BLaER1 (cell line): Measurements from ENCODE around the gene MORN1.

Experiments used
- H3K27ac ChIP-seq: shearing (Covaris generic); formaldehyde crosslinking; 2 replicates; pipeline ENCODE4 v1.8.1; 2022
- H3K27me3 ChIP-seq: shearing (Covaris generic); formaldehyde crosslinking; 2 replicates; pipeline ENCODE4 v1.8.1; 2022
- H3K36me3 ChIP-seq: shearing (Covaris generic); formaldehyde crosslinking; 2 replicates; pipeline ENCODE4 v1.8.1; 2022
- H3K4me1 ChIP-seq: shearing (Covaris generic); formaldehyde crosslinking; 2 replicates; pipeline ENCODE4 v1.8.1; 2022
- H3K4me2 ChIP-seq: shearing (Covaris generic); formaldehyde crosslinking; 2 replicates; pipeline ENCODE4 v1.8.1; 2022
- H3K4me3 ChIP-seq: shearing (Covaris generic); formaldehyde crosslinking; 2 replicates; pipeline ENCODE4 v1.8.1; 2022
- H3K9ac ChIP-seq: shearing (Covaris generic); formaldehyde crosslinking; 2 replicates; pipeline ENCODE4 v1.8.1; 2022
- H3K9me3 ChIP-seq: shearing (Covaris generic); formaldehyde crosslinking; 2 replicates; pipeline ENCODE4 v1.8.1; 2022
- H4K20me1 ChIP-seq: shearing (Covaris generic); formaldehyde crosslinking; 2 replicates; pipeline ENCODE4 v1.8.1; 2022
- Cebpa-rat ChIP-seq: shearing (Covaris generic); IDR thresholded peaks from 2 replicates; pipeline ENCODE4 v1.8.1; 2022

The MORN1 gene

GRCh38 chr1:2382621-2383361 is 8.6 kb downstream of the MORN1 start:
- peaks cover 43% of the 10 kb centered on the region for H3K27me3 ChIP-seq
- H3K4me1 ChIP-seq, result peaks cover 63% of the 10 kb centered on the region
- H3K9me3 ChIP-seq, result no peaks in the 10 kb centered on the region
- no peaks in the 10 kb centered on the region for H3K36me3 ChIP-seq
- no peak for TF ChIP-seq Cebpa-rat
- no peak overlapping the region for H3K4me2 ChIP-seq
- peaks cover 57% of the 10 kb centered on the region for H4K20me1 ChIP-seq
- no peak overlapping the region for H3K4me3 ChIP-seq
- no peak overlapping the region for H3K27ac ChIP-seq
- H3K9ac ChIP-seq, result no peak overlapping the region

- no peaks in the 10 kb centered on the region for H3K36me3 ChIP-seq
- H4K20me1 ChIP-seq, result peaks cover 57% of the 10 kb centered on the region
- H3K27me3 ChIP-seq, result peaks cover 51% of the 10 kb centered on the region
- TF ChIP-seq Cebpa-rat, result no peak
- no peak overlapping the region for H3K9ac ChIP-seq
- H3K9me3 ChIP-seq, result no peaks in the 10 kb centered on the region
- H3K4me1 ChIP-seq, result peaks cover 55% of the 10 kb centered on the region
- no peak overlapping the region for H3K4me3 ChIP-seq
- H3K4me2 ChIP-seq, result peak overlapping the region; percentile 50
- H3K27ac ChIP-seq, result no peak overlapping the region
Observed at GRCh38 chr1:2381741-2382620, 9.4 kb downstream of the MORN1 start.

- no peak overlapping the region for H3K27ac ChIP-seq
- no peak for TF ChIP-seq Cebpa-rat
- H3K27me3 ChIP-seq, result peaks cover 60% of the 10 kb centered on the region
- no peak overlapping the region for H3K4me3 ChIP-seq
- H3K36me3 ChIP-seq, result no peaks in the 10 kb centered on the region
- H3K9me3 ChIP-seq, result no peaks in the 10 kb centered on the region
- peaks cover 47% of the 10 kb centered on the region for H3K4me1 ChIP-seq
- peaks cover 60% of the 10 kb centered on the region for H4K20me1 ChIP-seq
- H3K4me2 ChIP-seq, result peak overlapping the region; percentile 50
- H3K9ac ChIP-seq, result no peak overlapping the region
Observed at GRCh38 chr1:2380816-2381591, 10.3 kb downstream of the MORN1 start.

GRCh38 chr1:2379733-2380404 is 11.5 kb downstream of the MORN1 start:
- no peak overlapping the region for H3K9ac ChIP-seq

GRCh38 chr1:2378956-2379732 is 12.2 kb downstream of the MORN1 start:
- Histone ChIP-seq H3K4me2 (peak overlapping the region; percentile 71), H3K9me3 (no peaks in the 10 kb centered on the region), H3K4me1 (peaks cover 52% of the 10 kb centered on the region), H3K27me3 (peaks cover 75% of the 10 kb centered on the region), H3K9ac (no peak overlapping the region), H3K27ac (no peak overlapping the region), H3K36me3 (no peaks in the 10 kb centered on the region), H4K20me1 (peaks cover 79% of the 10 kb centered on the region), H3K4me3 (no peak overlapping the region)
- TF ChIP-seq Cebpa-rat, result no peak

More at GRCh38 chr1:2379733-2380404, 11.5 kb downstream of the MORN1 start:
- H3K4me3 ChIP-seq, result no peak overlapping the region
- no peaks in the 10 kb centered on the region for H3K36me3 ChIP-seq
- H3K4me2 ChIP-seq, result peak overlapping the region; percentile 71
- H3K9me3 ChIP-seq, result no peaks in the 10 kb centered on the region
- peaks cover 72% of the 10 kb centered on the region for H3K27me3 ChIP-seq
- H3K4me1 ChIP-seq, result peaks cover 47% of the 10 kb centered on the region
- H4K20me1 ChIP-seq, result peaks cover 72% of the 10 kb centered on the region
- H3K27ac ChIP-seq, result no peak overlapping the region
- no peak for TF ChIP-seq Cebpa-rat

GRCh38 chr1:2378441-2378851 is 12.9 kb downstream of the MORN1 start:
- peaks cover 82% of the 10 kb centered on the region for H4K20me1 ChIP-seq
- H3K4me2 ChIP-seq, result no peak overlapping the region
- no peaks in the 10 kb centered on the region for H3K36me3 ChIP-seq
- no peak overlapping the region for H3K9ac ChIP-seq
- peaks cover 82% of the 10 kb centered on the region for H3K27me3 ChIP-seq
- no peak overlapping the region for H3K27ac ChIP-seq
- H3K4me1 ChIP-seq, result peaks cover 57% of the 10 kb centered on the region
- no peak for TF ChIP-seq Cebpa-rat
- H3K4me3 ChIP-seq, result no peak overlapping the region
- H3K9me3 ChIP-seq, result no peaks in the 10 kb centered on the region

- peaks cover 57% of the 10 kb centered on the region for H3K4me1 ChIP-seq
- peaks cover 87% of the 10 kb centered on the region for H4K20me1 ChIP-seq
- H3K4me2 ChIP-seq, result no peak overlapping the region
- no peak overlapping the region for H3K9ac ChIP-seq
- no peaks in the 10 kb centered on the region for H3K36me3 ChIP-seq
- H3K27me3 ChIP-seq, result peaks cover 84% of the 10 kb centered on the region
- no peaks in the 10 kb centered on the region for H3K9me3 ChIP-seq
- no peak overlapping the region for H3K4me3 ChIP-seq
- no peak for TF ChIP-seq Cebpa-rat
- H3K27ac ChIP-seq, result no peak overlapping the region
Observed at GRCh38 chr1:2377751-2378440, 13.5 kb downstream of the MORN1 start.

- Histone ChIP-seq H4K20me1 (peaks cover 95% of the 10 kb centered on the region), H3K9me3 (no peaks in the 10 kb centered on the region), H3K36me3 (no peaks in the 10 kb centered on the region), H3K27me3 (peaks cover 92% of the 10 kb centered on the region), H3K27ac (no peak overlapping the region), H3K4me1 (peaks cover 54% of the 10 kb centered on the region), H3K4me2 (no peak overlapping the region), H3K9ac (no peak overlapping the region), H3K4me3 (no peak overlapping the region)
- no peak for TF ChIP-seq Cebpa-rat
Observed at GRCh38 chr1:2376931-2377672, 14.3 kb downstream of the MORN1 start.
